SK-N-SH treated with all-trans-retinoic acid at 6 μM for 48 hours (cell line): ENCODE measurements around the gene LHFPL6.

Source experiments
- ATAC-seq: fragments of 200-7000 bp; cut with Tn5 transposase; 3 replicates; pipeline ENCODE4 v1.9.1; 2020; ENCODE audit warnings: mild to moderate bottlenecking, moderate library complexity
- ARNTL ChIP-seq: fragments of 450-650 bp; formaldehyde crosslinking; IDR thresholded peaks from 2 replicates; pipeline ENCODE4 v1.5.0; 2020; ENCODE audit warnings: low read depth, mild to moderate bottlenecking, moderate library complexity, borderline replicate concordance
- ESRRG ChIP-seq: fragments of 250-450 bp; sonication (Bioruptor Pico); IDR thresholded peaks from 2 replicates; pipeline ENCODE4 v1.6.1; 2021; ENCODE audit warnings: mild to moderate bottlenecking
- ISL1 ChIP-seq: fragments of 250-450 bp; sonication (Bioruptor Pico); IDR thresholded peaks from 2 replicates; pipeline ENCODE4 v2.1.2; 2022; ENCODE audit warnings: mild to moderate bottlenecking, moderate library complexity
- RARB ChIP-seq: fragments of 250-450 bp; sonication (Bioruptor Pico); IDR thresholded peaks from 2 replicates; pipeline ENCODE4 v1.8.0; 2021; ENCODE audit warnings: mild to moderate bottlenecking, moderate library complexity
- SNAI2 ChIP-seq: fragments of 250-450 bp; sonication (Bioruptor Pico); IDR thresholded peaks from 2 replicates; pipeline ENCODE4 v1.5.0; 2020; ENCODE audit warnings: mild to moderate bottlenecking, moderate library complexity
- TCF4 ChIP-seq: fragments of 250-450 bp; sonication (Bioruptor Pico); IDR thresholded peaks from 2 replicates; pipeline ENCODE4 v1.8.0; 2021; ENCODE audit warnings: mild to moderate bottlenecking, moderate library complexity, borderline replicate concordance
- TOX ChIP-seq: fragments of 250-450 bp; sonication (Bioruptor Pico); IDR thresholded peaks from 2 replicates; pipeline ENCODE4 v1.8.0; 2021; ENCODE audit warnings: mild to moderate bottlenecking, moderate library complexity, borderline replicate concordance
- ZC3H10 ChIP-seq: fragments of 250-450 bp; sonication (Bioruptor Pico); IDR thresholded peaks from 2 replicates; pipeline ENCODE4 v1.5.1; 2021; ENCODE audit warnings: mild to moderate bottlenecking, moderate library complexity
- ZFP3 ChIP-seq: fragments of 250-450 bp; sonication (Bioruptor Pico); IDR thresholded peaks from 2 replicates; pipeline ENCODE4 v1.5.0; 2020; ENCODE audit warnings: mild to moderate bottlenecking, moderate library complexity
- ZFP30 ChIP-seq: fragments of 450-650 bp; formaldehyde crosslinking; IDR thresholded peaks from 2 replicates; pipeline ENCODE4 v1.5.0; 2022; ENCODE audit warnings: mild to moderate bottlenecking, moderate library complexity
- ZNF565 ChIP-seq: fragments of 450-650 bp; formaldehyde crosslinking; conservative IDR thresholded peaks from 2 replicates; pipeline ENCODE4 v1.5.0; 2020; ENCODE audit warnings: low read depth, mild to moderate bottlenecking, moderate library complexity
- ZNF70 ChIP-seq: fragments of 450-650 bp; formaldehyde crosslinking; IDR thresholded peaks from 2 replicates; pipeline ENCODE4 v1.5.0; 2020; ENCODE audit warnings: mild to moderate bottlenecking, moderate library complexity
- ZNF8 ChIP-seq: fragments of 450-650 bp; formaldehyde crosslinking; IDR thresholded peaks from 2 replicates; pipeline ENCODE4 v1.5.0; 2020; ENCODE audit warnings: mild to moderate bottlenecking, moderate library complexity
- TF ChIP-seq, protein P1 (sequence below): fragments of 250-450 bp; sonication (Bioruptor Pico); IDR thresholded peaks from 2 replicates; pipeline ENCODE4 v1.5.1; 2021; ENCODE audit warnings: mild to moderate bottlenecking, moderate library complexity
- TF ChIP-seq, protein P2 (sequence below): fragments of 250-450 bp; sonication (Bioruptor Pico); IDR thresholded peaks from 2 replicates; pipeline ENCODE4 v1.5.1; 2020; ENCODE audit warnings: low read depth, mild to moderate bottlenecking, moderate library complexity
- TF ChIP-seq, protein P3 (sequence below): fragments of 250-450 bp; sonication (Bioruptor Pico); IDR thresholded peaks from 2 replicates; pipeline ENCODE4 v1.8.0; 2020; ENCODE audit warnings: mild to moderate bottlenecking, moderate library complexity, borderline replicate concordance

Gene LHFPL6

DNA sequence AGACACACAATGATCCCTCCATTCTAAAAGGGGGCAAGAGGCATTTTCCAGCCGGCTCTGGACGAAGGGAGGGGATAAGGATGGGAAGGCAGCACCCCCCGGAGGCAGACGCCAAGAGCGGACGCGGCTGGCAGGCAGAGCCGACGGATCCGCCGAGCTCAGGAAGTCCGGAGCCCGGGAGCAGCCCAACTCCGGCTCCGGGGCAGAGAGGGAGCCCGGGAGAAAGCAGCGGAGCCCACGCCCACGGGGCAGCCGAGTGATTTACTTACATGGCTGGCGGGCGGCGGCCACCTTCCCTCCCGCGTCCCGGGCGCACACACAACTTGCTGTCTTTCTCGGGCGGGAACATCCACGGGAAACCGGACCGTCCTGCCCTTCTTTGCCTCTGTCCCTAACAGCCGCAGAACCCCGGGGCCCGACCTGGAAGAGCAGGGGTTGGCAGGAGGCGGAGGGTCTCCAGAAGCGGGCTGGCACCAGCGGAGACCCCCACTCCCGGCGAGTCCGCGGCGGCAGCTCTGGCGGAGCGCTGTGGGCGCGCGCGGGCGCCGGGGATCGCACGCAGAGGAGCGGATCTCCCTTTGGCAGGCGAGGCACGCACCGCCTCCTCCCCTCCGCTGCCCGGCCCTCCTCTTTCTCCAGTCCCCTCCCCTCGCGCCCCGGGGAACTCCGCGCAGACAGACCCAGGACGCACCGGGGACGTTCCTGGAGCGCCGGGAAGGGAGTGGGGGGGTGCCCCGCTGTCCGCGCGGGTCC, at the start of gene LHFPL6:
Gene LHFPL6 (minus strand): TSS at position 580 of the 753 bp plus-strand sequence.
- TF ChIP-seq ZC3H10 (CRISPR knock-in tag) (no peak), ZNF565 (CRISPR knock-in tag) (no peak), ZFP30 (CRISPR knock-in tag) (no peak), ZFP3 (CRISPR knock-in tag) (no peak), TOX (CRISPR knock-in tag) (no peak)
- TF ChIP-seq, protein P1, sequence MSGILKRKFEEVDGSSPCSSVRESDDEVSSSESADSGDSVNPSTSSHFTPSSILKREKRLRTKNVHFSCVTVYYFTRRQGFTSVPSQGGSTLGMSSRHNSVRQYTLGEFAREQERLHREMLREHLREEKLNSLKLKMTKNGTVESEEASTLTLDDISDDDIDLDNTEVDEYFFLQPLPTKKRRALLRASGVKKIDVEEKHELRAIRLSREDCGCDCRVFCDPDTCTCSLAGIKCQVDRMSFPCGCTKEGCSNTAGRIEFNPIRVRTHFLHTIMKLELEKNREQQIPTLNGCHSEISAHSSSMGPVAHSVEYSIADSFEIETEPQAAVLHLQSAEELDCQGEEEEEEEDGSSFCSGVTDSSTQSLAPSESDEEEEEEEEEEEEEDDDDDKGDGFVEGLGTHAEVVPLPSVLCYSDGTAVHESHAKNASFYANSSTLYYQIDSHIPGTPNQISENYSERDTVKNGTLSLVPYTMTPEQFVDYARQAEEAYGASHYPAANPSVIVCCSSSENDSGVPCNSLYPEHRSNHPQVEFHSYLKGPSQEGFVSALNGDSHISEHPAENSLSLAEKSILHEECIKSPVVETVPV (CRISPR knock-in tag), result no peak
- peak; percentile 94 for ATAC-seq

GRCh38 chr13:39646122-39646521, 43.1 kb upstream of the LHFPL6 start:
- ATAC-seq, result no peak
- no peak for TF ChIP-seq TCF4 (CRISPR knock-in tag)
- no peak for TF ChIP-seq ZFP3 (CRISPR knock-in tag)
- no peak for TF ChIP-seq ISL1 (CRISPR knock-in tag)
- TF ChIP-seq ZNF8 (CRISPR knock-in tag), result no peak
- TF ChIP-seq ZNF70 (CRISPR knock-in tag), result no peak
- no peak for TF ChIP-seq ZNF565 (CRISPR knock-in tag)

DNA sequence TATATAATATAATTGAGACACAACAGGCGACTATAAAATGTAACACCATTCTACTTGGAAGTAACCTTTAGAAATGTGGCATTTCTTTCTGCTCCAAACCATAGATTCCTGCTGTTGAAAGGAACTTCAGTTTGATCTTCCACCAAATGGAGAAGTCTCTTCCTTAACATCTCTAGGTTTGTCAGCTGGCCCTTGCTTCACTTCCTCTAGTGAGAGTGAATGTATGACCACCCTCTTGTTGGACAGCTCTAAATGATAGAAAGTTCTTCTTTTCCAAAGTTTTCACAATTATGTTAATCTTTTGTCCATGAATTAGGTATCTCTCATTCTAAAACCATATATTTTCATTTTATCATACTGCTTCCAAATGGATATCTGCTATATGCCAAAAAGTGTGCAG, 38.7 kb upstream of the LHFPL6 start:
- TF ChIP-seq, protein P1 (CRISPR knock-in tag), result no peak
- TF ChIP-seq ZNF8 (CRISPR knock-in tag) (no peak), ZFP30 (CRISPR knock-in tag) (no peak)
- TF ChIP-seq, protein P2, sequence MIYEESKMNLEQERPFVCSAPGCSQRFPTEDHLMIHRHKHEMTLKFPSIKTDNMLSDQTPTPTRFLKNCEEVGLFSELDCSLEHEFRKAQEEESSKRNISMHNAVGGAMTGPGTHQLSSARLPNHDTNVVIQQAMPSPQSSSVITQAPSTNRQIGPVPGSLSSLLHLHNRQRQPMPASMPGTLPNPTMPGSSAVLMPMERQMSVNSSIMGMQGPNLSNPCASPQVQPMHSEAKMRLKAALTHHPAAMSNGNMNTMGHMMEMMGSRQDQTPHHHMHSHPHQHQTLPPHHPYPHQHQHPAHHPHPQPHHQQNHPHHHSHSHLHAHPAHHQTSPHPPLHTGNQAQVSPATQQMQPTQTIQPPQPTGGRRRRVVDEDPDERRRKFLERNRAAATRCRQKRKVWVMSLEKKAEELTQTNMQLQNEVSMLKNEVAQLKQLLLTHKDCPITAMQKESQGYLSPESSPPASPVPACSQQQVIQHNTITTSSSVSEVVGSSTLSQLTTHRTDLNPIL (CRISPR knock-in tag), result no peak
- no peak for ATAC-seq

GRCh38 chr13:39637890-39638289, 34.9 kb upstream of the LHFPL6 start:
- no peak for ATAC-seq
- TF ChIP-seq ZNF565 (CRISPR knock-in tag) (no peak), ARNTL (CRISPR knock-in tag) (no peak), ZC3H10 (CRISPR knock-in tag) (no peak), RARB (CRISPR knock-in tag) (no peak), SNAI2 (no peak)
- TF ChIP-seq, protein P3, sequence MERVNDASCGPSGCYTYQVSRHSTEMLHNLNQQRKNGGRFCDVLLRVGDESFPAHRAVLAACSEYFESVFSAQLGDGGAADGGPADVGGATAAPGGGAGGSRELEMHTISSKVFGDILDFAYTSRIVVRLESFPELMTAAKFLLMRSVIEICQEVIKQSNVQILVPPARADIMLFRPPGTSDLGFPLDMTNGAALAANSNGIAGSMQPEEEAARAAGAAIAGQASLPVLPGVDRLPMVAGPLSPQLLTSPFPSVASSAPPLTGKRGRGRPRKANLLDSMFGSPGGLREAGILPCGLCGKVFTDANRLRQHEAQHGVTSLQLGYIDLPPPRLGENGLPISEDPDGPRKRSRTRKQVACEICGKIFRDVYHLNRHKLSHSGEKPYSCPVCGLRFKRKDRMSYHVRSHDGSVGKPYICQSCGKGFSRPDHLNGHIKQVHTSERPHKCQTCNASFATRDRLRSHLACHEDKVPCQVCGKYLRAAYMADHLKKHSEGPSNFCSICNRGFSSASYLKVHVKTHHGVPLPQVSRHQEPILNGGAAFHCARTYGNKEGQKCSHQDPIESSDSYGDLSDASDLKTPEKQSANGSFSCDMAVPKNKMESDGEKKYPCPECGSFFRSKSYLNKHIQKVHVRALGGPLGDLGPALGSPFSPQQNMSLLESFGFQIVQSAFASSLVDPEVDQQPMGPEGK (CRISPR knock-in tag), result no peak

DNA sequence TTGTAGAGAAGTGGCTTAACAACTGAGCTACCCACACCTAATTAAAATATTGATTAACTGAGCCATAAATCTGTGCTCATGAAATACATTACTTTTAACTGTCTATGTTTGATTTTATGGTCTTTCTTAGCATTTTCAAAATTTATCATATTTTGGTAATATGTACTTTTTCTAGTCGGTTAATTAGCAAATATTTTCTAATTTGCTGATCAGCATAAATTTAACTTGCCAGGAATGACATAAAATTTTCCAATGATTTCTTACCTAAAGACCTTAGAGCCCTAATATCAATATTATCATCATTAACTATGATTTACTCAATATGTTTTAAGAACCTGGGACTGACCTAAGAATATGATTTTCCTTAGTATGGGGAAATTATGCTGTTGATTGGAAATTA, 32.6 kb upstream of the LHFPL6 start:
- ATAC-seq, result no peak
- TF ChIP-seq SNAI2 (no peak), ZFP3 (CRISPR knock-in tag) (no peak), ZNF70 (CRISPR knock-in tag) (no peak), ESRRG (no peak)
- TF ChIP-seq, protein P3 (CRISPR knock-in tag), result no peak
- TF ChIP-seq, protein P1 (CRISPR knock-in tag), result no peak
